Liver (tissue), 9 donors: ENCODE measurements around the gene FAM83G. TPM values are rescaled to one million over a fixed set of nuclear protein-coding genes. Genes with fewer than 3 reads are reported as not detected.
A peak's percentile ranks its signal among the peaks of the same experiment; 100 is the strongest.

ENCODE experiments used
- DNase-seq: peaks from one replicate; pipeline ENCODE4 v3.0.0-alpha.2; 2017; ENCODE audit warnings: low spot score
- H3K27ac ChIP-seq, 2 donors: one replicate each; pipeline ENCODE4 v1.7.0; 2013; ENCODE audit warnings: inconsistent platforms in 2 of 2, low read length in 2 of 2, control low read depth in 1 of 2, low read depth in 1 of 2, mild to moderate bottlenecking in 1 of 2
- H3K27me3 ChIP-seq, 4 donors: one replicate each; pipeline versions ENCODE4 v1.6.1 to v1.7.0; 2013; ENCODE audit warnings: low read length in 3 of 4, inconsistent platforms in 1 of 4, mild to moderate bottlenecking in 1 of 4, moderate library complexity in 1 of 4; ENCODE audit not compliant: control insufficient read depth in 4 of 4, insufficient read depth in 4 of 4
- H3K36me3 ChIP-seq, 4 donors: one replicate each; pipeline versions ENCODE4 v1.6.1 to v1.7.0; 2013; ENCODE audit warnings: low read length in 3 of 4, mild to moderate bottlenecking in 3 of 4, low read depth in 1 of 4, moderate library complexity in 1 of 4; ENCODE audit not compliant: control insufficient read depth in 4 of 4, insufficient read depth in 3 of 4
- H3K4me1 ChIP-seq, 4 donors: one replicate each; pipeline versions ENCODE4 v1.6.1 to v1.7.0; 2013; ENCODE audit warnings: low read length in 3 of 4, mild to moderate bottlenecking in 3 of 4, moderate library complexity in 1 of 4; ENCODE audit not compliant: control insufficient read depth in 4 of 4, insufficient read depth in 4 of 4
- H3K4me3 ChIP-seq, 3 donors: one replicate each; pipeline versions ENCODE4 v1.6.1 to v1.7.0; 2013; ENCODE audit warnings: low read length in 3 of 3, control low read depth in 1 of 3, low read depth in 1 of 3, mild to moderate bottlenecking in 1 of 3
- H3K9ac ChIP-seq, 2 donors: one replicate each; pipeline ENCODE4 v1.7.0; 2013; ENCODE audit warnings: low read length in 2 of 2, mild to moderate bottlenecking in 2 of 2, moderate library complexity in 2 of 2, control low read depth in 1 of 2, low read depth in 1 of 2
- H3K9me3 ChIP-seq, 4 donors: one replicate each; pipeline versions ENCODE4 v1.6.1 to v1.7.0; 2013; ENCODE audit warnings: low read length in 3 of 4; ENCODE audit not compliant: control insufficient read depth in 4 of 4
- CTCF ChIP-seq: fragments of 150-350 bp; IDR thresholded peaks from 2 replicates; pipeline ENCODE4 v1.5.1; 2017; ENCODE audit warnings: improper control_type of control experiment, low read depth, low read length; ENCODE audit not compliant: missing input control
- EGR1 ChIP-seq, 2 donors: IDR thresholded peaks; 2 replicates each; pipeline ENCODE4 v1.6.1; 2016 to 2018; ENCODE audit warnings: antibody characterized with exemption in 2 of 2, low read depth in 2 of 2
- FOXA1 ChIP-seq: IDR thresholded peaks from 2 replicates; pipeline ENCODE4 v1.6.1; 2016; ENCODE audit warnings: antibody characterized with exemption
- FOXA2 ChIP-seq: IDR thresholded peaks from 2 replicates; pipeline ENCODE4 v1.6.1; 2016; ENCODE audit warnings: antibody characterized with exemption
- GABPA ChIP-seq, 2 donors: IDR thresholded peaks in 1 of 2; conservative IDR thresholded peaks in 1 of 2; 2 replicates each; pipeline ENCODE4 v1.6.1; 2016; ENCODE audit warnings: antibody characterized with exemption in 2 of 2, mild to moderate bottlenecking in 1 of 2, moderate library complexity in 1 of 2
- HNF4A ChIP-seq, 2 donors: conservative IDR thresholded peaks; 2 replicates each; pipeline ENCODE4 v1.6.1; 2016; ENCODE audit warnings: antibody characterized with exemption in 2 of 2, mild to moderate bottlenecking in 2 of 2
- HNF4G ChIP-seq: IDR thresholded peaks from 2 replicates; pipeline ENCODE4 v1.6.1; 2016; ENCODE audit warnings: antibody characterized with exemption
- JUND ChIP-seq, 2 donors: IDR thresholded peaks; 2 replicates each; pipeline ENCODE4 v1.6.1; 2016; ENCODE audit warnings: antibody characterized with exemption in 2 of 2
- MAX ChIP-seq: IDR thresholded peaks from 2 replicates; pipeline ENCODE4 v1.6.1; 2016; ENCODE audit warnings: antibody characterized with exemption
- NR2F2 ChIP-seq: IDR thresholded peaks from 2 replicates; pipeline ENCODE4 v1.6.1; 2016; ENCODE audit warnings: antibody characterized with exemption
- RAD21 ChIP-seq, 2 donors: IDR thresholded peaks; 2 replicates each; pipeline ENCODE4 v1.6.1; 2016; ENCODE audit warnings: antibody characterized with exemption in 2 of 2, mild to moderate bottlenecking in 2 of 2
- REST ChIP-seq: IDR thresholded peaks from 2 replicates; pipeline ENCODE4 v1.6.1; 2016; ENCODE audit warnings: antibody characterized with exemption, mild to moderate bottlenecking
- RXRA ChIP-seq, 2 donors: IDR thresholded peaks; 2 replicates each; pipeline ENCODE4 v1.6.1; 2017 to 2018; ENCODE audit warnings: antibody characterized with exemption in 2 of 2, mild to moderate bottlenecking in 1 of 2
- SP1 ChIP-seq: IDR thresholded peaks from 2 replicates; pipeline ENCODE4 v1.6.1; 2018; ENCODE audit warnings: antibody characterized with exemption, mild to moderate bottlenecking
- YY1 ChIP-seq: IDR thresholded peaks from 2 replicates; pipeline ENCODE4 v1.6.1; 2016; ENCODE audit warnings: antibody characterized with exemption, mild to moderate bottlenecking
- WGBS: extraction: QIAGEN DNeasy Blood & Tissue Kit; methylation state at CpG from one replicate; pipeline ENCODE4 v1.1.7; 2013; 5-methylcytosine and 5-hydroxymethylcytosine counted together
- polyA plus RNA-seq, 2 donors: library from polyadenylated mRNA; stranded (reverse) in 1 of 2; unstranded in 1 of 2; fragments of 200-250 nt in 1 of 2; fragments of >200 nt in 1 of 2; fragmentation: Nextera tagmentation in 1 of 2; extraction: Ambion mirVana in 1 of 2; gene quantifications; one replicate each; pipeline versions ENCODE4 v1.2.1 to v1.2.3, GENCODE V29; 2013 to 2015
- total RNA-seq, 2 donors: library from RNA; depleted of rRNA; stranded (reverse); fragments of >200 nt; gene quantifications; one replicate each; pipeline ENCODE4 v1.2.3, GENCODE V29; 2014
- TF ChIP-seq, protein P1 (sequence below): IDR thresholded peaks from 2 replicates; pipeline ENCODE4 v1.6.1; 2016; ENCODE audit warnings: antibody characterized with exemption
- TF ChIP-seq, protein P2 (sequence below): IDR thresholded peaks from 2 replicates; pipeline ENCODE4 v1.6.1; 2016; ENCODE audit warnings: antibody characterized with exemption
- donor health status: healthy.
- donor health status: healthy.
- donor health status: healthy.
- donor health status: healthy.
- donor health status: healthy.

FAM83G gene
- total and polyA plus RNA-seq, 4 donors: 5.2 to 25.0 (median 11.5) TPM

DNA sequence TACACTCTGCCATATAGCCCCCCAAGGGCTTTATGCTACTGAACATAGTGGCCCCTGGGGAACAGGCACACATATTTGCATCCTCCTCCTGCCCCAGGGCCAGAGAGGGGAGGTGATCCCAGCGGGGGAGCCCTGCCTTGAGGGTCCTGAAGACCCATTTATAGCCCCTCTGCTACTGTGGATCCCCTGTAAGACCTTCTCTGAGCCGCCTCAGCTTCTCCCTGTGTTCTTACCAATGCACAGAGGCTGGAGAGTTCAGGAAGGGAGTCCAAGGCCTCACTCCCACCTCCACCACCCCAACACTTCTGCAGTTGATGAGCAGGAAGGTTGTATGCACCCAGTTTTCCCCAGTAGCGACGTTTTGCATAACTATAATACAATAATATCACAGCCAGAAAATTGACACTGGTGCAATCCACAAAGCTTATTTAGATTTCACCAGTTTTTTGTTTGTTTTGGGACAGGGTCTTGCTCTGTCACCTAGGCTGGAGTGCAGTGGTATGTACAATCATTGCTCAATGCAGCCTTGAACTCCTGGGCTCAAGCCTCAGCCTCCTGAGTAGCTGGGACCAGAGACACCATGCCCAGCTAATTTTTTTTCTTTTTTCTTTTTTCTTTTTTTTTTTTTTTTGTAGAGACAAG is 1.3 kb upstream of the FAM83G start:
- no peaks in the 10 kb centered on the region for H3K27me3 ChIP-seq
- no peaks in the 10 kb centered on the region for H3K9me3 ChIP-seq
- TF ChIP-seq EGR1 (IDR thresholded peaks at IDR 0.05; ENCODE audit: low read depth in 2 of 2) (no peak), FOXA2 (peak; percentile 86), YY1 (peak; percentile 42), RXRA (IDR thresholded peaks at IDR 0.05) (peak; percentile 93 to 97), JUND (IDR thresholded peaks at IDR 0.05) (peak in 1 of 2 donors; percentile 59), FOXA1 (peak; percentile 79), CTCF (no peak), HNF4G (peak; percentile 15), MAX (peak; percentile 69), NR2F2 (no peak), GABPA (IDR thresholded peaks at IDR 0.05 in 1 of 2, conservative IDR thresholded peaks at IDR 0.05 in 1 of 2) (peak in 1 of 2 donors; percentile 48), HNF4A (conservative IDR thresholded peaks at IDR 0.05) (peak; percentile 81 to 90), REST (peak; percentile 75), RAD21 (IDR thresholded peaks at IDR 0.05) (peak in 1 of 2 donors; percentile 39), SP1 (peak; percentile 88)
- TF ChIP-seq, protein P1, sequence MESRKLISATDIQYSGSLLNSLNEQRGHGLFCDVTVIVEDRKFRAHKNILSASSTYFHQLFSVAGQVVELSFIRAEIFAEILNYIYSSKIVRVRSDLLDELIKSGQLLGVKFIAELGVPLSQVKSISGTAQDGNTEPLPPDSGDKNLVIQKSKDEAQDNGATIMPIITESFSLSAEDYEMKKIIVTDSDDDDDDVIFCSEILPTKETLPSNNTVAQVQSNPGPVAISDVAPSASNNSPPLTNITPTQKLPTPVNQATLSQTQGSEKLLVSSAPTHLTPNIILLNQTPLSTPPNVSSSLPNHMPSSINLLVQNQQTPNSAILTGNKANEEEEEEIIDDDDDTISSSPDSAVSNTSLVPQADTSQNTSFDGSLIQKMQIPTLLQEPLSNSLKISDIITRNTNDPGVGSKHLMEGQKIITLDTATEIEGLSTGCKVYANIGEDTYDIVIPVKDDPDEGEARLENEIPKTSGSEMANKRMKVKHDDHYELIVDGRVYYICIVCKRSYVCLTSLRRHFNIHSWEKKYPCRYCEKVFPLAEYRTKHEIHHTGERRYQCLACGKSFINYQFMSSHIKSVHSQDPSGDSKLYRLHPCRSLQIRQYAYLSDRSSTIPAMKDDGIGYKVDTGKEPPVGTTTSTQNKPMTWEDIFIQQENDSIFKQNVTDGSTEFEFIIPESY: peak; percentile 67
- TF ChIP-seq, protein P2, sequence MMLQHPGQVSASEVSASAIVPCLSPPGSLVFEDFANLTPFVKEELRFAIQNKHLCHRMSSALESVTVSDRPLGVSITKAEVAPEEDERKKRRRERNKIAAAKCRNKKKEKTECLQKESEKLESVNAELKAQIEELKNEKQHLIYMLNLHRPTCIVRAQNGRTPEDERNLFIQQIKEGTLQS: no peak
- 49% methylated on average over 4 of the region's 4 CpGs for WGBS
- no peak overlapping the region for H3K9ac ChIP-seq
- peak overlapping the region; percentile 90 to 93 for H3K27ac ChIP-seq
- peaks cover 7 to 48% (median 42%) of the 10 kb centered on the region in 4 donors for H3K4me1 ChIP-seq
- no peaks in the 10 kb centered on the region for H3K36me3 ChIP-seq
- no peak for DNase-seq
- H3K4me3 ChIP-seq: peak overlapping the region in 1 of 3 donors; percentile 86
